Stromal cell of bone marrow (primary cell): ENCODE results near the gene DNAJB6.
"Not testable (repeated sequence)": the region's sequence is repeated elsewhere in the genome, so short reads cannot be mapped to it uniquely, and the experiment has no call there.

Source experiments
- DNase-seq: peaks from one replicate; pipeline ENCODE4 v3.0.0-alpha.2; 2012; ENCODE audit warnings: low read depth

The DNAJB6 gene

DNA sequence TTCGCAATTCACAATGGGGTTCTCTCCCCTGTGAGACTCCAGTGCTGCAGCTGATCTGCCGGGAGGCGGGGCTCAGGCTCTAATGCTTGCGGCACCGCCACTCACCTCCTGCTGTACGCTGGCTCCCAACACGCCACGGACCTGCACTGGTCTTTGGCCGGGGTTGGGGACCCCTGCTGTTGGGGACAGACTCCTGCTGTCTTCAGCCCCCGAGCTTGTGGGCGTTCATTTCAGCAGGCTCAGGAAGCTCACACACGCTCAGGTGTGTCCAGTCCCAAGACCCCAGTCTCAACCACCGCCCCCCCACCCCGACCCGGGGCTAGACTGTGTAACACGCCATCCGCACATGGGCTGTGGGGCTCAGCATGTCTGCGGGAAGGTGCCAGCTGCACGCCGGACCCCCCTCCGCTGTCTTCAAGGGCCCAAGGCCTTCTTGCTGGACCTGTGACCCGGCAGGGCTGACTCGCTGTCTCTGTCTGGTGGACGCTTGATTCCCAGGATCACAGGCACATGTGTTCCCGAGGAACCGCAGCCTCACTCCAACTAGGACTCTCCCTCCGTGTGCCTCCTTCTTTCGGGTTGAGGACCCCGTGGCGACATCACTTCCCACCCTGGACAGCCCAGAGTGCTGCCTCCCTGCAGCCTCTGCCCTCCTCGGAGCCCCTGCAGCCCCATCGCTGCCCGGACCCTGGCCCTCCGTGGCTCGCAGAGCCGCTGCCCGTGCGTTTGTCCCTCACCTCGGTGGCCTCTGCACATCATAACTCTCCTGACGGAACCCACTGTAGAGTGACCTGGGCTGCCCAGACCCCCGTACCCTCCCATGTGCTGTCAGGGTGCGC lies 106.4 kb downstream of the DNAJB6 start:
- DNase-seq, result no peak

- no peak for DNase-seq
These were observed 107.4 kb downstream of the DNAJB6 start for GRCh38 chr7:157444011-157444842.

GRCh38 chr7:157444843-157445135 lies 108.0 kb downstream of the DNAJB6 start:
- no peak for DNase-seq

GRCh38 chr7:157445246-157445955 lies 108.6 kb downstream of the DNAJB6 start:
- DNase-seq, result no peak

- DNase-seq, result no peak
These were observed 109.1 kb downstream of the DNAJB6 start for GRCh38 chr7:157445956-157446295.

- no peak for DNase-seq
These were observed 109.5 kb downstream of the DNAJB6 start for GRCh38 chr7:157446322-157446721.

GRCh38 chr7:157454003-157454402 lies 117.2 kb downstream of the DNAJB6 start:
- not testable (repeated sequence) for DNase-seq

DNA sequence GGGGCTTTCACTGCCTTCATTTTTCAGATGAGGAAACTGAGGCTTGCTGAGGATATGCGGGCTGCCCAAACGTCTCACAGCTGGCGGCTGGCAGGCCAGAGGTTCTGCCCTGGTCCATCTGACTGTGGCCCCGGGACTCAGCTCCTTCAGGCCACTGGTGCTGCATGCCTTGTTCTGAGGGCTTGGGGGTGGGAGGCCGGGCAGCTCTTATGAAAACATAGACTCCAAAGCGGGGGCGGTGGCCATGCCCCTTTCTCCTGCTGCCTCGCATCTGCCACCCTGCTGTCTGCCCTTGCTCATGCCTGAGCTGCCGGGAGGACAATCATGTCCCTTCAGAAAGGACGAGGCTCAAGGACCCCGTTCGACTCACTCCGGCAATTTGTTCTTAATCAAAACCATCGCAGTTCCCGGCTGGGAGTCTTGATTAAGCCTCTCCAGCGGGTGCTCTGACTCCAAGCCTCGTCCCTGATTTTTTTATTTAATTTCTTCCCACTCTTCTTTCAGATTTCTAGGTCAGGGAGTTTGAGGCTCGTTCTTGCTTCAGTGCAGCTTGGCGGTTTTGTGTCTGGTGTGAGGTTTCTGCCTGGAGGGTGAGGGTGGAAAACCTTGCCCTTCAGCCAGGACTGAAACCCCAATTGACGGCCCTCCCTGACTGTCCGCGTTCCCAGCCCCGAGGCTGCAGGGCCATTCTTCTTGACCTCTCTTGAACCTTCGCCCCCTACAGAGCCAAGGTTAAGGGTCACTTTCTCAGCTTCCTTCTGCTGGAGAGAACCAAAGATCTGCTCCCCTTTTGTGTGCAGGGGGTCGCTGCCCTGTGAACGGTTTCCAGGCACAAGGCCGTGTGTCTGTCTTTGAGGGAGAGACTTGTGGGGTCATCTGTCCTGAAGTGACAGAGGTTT lies 120.8 kb downstream of the DNAJB6 start:
- DNase-seq, result no peak

- DNase-seq, result no peak
These were observed 121.4 kb downstream of the DNAJB6 start for GRCh38 chr7:157458254-157458633.

GRCh38 chr7:157459966-157460365 lies 123.2 kb downstream of the DNAJB6 start:
- no peak for DNase-seq

- DNase-seq, result no peak
These were observed 123.9 kb downstream of the DNAJB6 start for GRCh38 chr7:157460721-157461120.

DNA sequence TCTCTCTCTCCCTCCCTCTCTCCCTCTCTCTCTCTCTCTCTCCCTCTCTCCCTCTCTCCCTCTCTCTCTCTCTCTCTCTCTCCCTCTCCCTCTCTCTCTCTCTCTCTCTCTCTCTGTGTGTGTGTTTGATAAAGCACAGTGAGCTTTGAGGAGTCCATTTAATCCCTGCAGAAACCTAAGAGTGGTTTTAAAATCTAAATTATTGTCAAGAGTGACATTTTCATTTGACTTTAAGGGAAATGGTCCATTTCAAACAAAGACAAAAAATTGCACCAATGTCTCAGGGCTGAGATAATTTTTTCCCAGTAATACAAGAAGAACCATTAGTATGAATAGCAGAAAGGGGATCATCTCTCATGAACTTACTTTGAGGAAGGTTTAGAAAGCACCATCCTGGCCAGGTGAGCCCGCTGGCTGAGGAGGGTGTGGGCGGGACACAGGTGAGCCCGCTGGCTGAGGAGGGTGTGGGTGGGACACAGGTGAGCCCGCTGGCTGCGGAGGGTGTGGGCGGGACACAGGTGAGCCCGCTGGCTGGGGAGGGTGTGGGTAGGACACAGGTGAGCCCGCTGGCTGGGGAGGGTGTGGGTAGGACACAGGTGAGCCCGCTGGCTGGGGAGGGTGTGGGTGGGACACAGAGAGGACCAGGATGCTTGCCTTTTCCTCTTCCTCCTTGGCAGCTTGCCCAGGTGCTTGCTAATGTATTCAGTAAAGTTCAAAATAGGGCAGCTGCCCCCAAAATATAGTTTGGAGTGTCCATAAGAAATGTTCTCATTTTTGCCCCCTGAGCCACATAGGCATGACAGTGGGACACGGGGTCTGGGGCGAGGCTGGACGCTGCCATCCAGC lies 125.0 kb downstream of the DNAJB6 start:
- no peak for DNase-seq

DNA sequence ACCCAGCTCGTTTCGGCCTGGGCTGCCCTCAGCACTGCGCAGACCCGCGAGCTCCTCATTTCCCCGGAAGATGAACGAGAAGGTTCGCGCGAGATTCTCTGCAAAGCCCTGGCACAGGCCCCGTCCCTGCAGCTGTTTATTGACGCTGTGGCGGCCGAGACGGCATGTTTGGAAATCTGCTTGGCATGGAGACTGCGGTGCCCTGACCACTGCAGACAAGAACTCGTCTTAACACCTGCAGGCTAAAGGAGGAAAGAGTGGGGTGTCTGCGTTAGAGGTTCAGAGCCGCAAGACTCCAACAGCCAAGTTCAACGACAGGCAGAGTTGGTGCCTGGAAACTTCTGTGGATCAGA lies 125.6 kb downstream of the DNAJB6 start:
- DNase-seq, result no peak

DNA sequence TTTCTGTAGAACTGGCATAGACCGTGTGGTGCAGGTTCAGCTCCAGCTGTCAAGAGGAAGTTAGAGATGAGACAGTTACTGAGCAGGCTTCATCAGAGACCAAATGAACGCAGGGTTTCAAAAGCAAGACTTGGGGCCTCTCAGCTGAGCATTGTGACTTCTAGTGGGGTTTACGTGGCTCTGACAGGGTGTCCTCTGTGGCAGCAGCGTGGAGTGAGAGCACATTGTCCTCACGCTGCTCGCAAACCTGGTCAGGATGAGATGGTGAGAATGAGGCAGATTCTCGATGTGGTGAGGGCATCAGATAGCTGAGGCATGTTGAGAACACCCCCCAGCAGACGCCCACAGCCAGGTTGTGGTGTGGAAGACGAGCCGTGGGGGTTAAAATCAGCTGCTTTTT lies 126.0 kb downstream of the DNAJB6 start:
- DNase-seq, result no peak

DNA sequence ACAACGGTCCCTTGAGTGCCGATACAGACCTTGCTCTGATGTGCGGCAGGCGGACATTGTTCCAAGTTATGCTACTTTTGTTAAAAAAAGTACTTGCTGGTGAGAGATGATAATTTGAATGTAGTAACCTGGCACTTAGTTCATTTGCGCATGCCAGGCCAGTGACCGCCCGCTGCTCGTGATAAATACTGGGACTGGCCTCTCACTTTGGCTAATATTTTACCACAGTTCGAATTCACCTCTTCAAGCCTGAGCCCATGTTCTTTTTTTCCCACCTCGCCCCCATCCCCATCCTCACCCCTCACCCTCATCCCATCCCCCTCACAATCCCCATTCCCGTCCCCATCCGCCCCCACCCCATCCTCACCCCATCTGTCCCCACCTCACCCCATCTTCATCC lies 126.4 kb downstream of the DNAJB6 start:
- no peak for DNase-seq

DNA sequence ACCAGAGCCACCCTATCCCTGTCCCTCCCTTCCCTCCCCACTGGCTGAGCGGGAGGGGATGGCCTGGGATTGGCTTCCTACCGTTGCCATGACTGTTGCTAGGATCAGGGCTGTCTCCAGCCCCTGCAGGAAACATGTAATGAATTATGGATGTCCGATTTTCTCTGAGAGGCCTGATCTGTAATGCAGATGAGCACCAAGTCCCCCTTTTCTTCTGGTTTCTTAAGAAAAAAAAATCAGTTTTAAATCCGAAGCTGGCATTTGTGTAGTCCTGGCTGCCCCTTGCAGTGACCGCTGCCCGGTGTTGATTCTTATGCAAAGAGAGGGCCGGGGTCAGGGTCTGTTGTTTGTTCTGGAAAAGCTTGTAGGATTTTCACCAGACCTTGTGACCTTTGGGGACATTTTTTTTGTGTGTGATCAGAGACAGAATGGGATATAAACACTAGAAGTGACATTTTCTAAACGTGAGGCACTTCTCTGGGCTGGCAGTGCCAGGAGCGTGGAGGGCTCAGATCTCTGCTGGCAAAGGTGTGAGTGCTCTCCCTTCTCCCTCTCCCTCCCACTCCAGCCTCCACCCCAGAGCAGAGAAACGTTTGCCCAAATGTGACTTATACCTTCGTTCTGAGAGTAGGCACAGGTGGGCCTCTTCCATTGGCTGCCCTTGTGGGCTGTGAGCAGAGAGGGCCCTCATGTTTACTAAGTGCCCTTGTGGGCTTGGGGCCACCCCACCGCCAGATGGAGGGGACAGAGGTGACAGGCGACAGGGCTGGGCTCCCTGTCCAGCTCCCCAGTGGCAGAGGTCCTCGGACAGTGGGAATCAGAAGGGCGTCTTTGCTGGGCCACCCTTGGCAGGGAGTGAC lies 127.5 kb downstream of the DNAJB6 start:
- no peak for DNase-seq

DNA sequence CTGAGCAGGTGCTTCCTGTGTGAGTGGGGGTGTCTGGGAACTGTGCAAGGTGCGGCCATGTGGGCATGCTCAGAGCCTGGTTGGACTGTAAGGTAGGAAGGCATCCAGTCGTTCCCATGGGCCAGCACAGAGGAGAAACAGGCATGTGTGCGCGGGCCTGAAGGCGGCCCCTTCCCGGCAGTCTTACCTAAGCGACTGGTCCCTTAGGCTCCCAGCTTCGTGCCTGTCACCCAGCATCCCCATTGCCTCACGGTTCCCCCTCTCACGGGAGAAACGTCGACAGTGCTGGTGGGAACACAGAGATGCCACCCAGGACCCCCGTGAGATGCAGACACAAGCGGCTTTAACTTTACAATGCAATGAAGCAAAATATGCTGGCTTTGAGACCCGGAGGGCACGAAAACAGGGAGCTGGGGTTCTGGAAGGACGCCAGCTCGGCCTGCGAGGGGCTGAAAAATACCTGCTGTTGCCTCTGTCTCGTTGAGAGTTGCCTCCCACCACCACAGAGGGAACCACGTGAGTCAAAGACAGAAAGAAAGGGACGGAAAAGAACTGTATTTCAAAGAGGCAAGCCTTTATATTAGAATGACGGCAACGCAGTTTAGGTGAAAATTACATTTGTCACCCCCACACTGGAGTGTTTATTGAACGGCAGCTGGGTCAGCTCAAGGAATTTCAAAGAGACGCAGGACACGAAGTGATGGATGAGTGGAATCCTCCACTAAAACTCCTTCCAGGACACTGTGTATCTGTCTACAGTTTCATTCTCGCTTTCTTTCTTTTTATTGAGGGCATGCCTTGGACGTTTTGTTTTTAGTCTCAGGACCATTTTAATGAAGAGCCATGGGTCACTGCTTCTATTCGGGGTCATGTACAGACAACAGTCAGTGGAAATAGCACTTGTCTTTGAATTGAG lies 128.4 kb downstream of the DNAJB6 start:
- DNase-seq, result no peak

- DNase-seq, result peak; percentile 20
These were observed 129.4 kb downstream of the DNAJB6 start for GRCh38 chr7:157465891-157466866.
